Left ventricle myocardium inferior (tissue), 1 donor: ENCODE data around the gene KRT24. TPM values are rescaled to one million over a fixed set of nuclear protein-coding genes. Genes with fewer than 3 reads are reported as not detected.

ENCODE experiments used
- DNase-seq: peaks from one replicate; pipeline ENCODE4 v3.0.0-alpha.2; 2020
- H3K27ac ChIP-seq: fragments of 200-600 bp; replicated peaks from 2 replicates; pipeline ENCODE4 v1.8.0; 2021
- H3K27me3 ChIP-seq: fragments of 200-600 bp; 2 replicates; pipeline ENCODE4 v1.8.0; 2021; ENCODE audit warnings: low read depth
- H3K36me3 ChIP-seq: fragments of 200-600 bp; 2 replicates; pipeline ENCODE4 v1.8.0; 2021
- H3K4me1 ChIP-seq: fragments of 200-600 bp; 2 replicates; pipeline ENCODE4 v1.8.0; 2021
- H3K4me3 ChIP-seq: fragments of 200-600 bp; 2 replicates; pipeline ENCODE4 v1.8.0; 2021; ENCODE audit warnings: mild to moderate bottlenecking, moderate library complexity
- H3K9me3 ChIP-seq: fragments of 200-600 bp; replicated peaks from 2 replicates; pipeline ENCODE4 v1.8.0; 2021
- intact Hi-C: fragments of 100-400 bp; cut with micrococcal nuclease; formaldehyde crosslinking; loops from one replicate; pipeline ENCODE4 v1.11.0; 2022
- total RNA-seq: library from RNA; stranded (reverse); fragmentation: NEBNext Ultra II Directional; extraction: Animal tissue kit (Norgen Biotek cat#: 25700); gene quantifications from one replicate; pipeline ENCODE4 v1.2.1, GENCODE V29; 2021
- TF ChIP-seq, protein P1 (sequence below): fragments of 200-600 bp; IDR thresholded peaks from 2 replicates; pipeline ENCODE4 v1.8.0; 2021; ENCODE audit warnings: antibody characterized with exemption, mild to moderate bottlenecking, borderline replicate concordance
- donor health status: DM: no; HTN: yes; CAD: no; lungs with severe emphysema.

KRT24 gene
- total RNA-seq, 1 donor from 2014 or later = not detected

DNA sequence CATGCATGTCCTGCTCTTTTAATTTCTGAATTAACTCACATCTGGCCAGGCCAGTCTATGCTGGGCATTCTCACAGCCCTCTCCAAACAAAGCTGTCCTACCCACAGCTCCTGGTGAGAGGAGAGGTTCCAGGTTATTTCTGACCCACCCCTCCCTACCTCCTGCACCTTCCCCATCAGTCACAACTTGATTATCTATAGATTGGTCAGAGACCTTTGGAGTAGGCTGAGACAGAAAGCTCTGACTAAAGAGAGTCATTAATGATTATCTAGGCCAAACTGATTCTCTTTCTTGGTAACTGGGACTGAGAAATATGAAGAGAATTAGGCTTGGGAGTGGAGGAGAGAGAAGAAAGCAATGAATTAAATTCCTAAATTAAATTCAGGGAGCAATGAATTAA, 37.2 kb downstream of the KRT24 start:
- TF ChIP-seq, protein P1, sequence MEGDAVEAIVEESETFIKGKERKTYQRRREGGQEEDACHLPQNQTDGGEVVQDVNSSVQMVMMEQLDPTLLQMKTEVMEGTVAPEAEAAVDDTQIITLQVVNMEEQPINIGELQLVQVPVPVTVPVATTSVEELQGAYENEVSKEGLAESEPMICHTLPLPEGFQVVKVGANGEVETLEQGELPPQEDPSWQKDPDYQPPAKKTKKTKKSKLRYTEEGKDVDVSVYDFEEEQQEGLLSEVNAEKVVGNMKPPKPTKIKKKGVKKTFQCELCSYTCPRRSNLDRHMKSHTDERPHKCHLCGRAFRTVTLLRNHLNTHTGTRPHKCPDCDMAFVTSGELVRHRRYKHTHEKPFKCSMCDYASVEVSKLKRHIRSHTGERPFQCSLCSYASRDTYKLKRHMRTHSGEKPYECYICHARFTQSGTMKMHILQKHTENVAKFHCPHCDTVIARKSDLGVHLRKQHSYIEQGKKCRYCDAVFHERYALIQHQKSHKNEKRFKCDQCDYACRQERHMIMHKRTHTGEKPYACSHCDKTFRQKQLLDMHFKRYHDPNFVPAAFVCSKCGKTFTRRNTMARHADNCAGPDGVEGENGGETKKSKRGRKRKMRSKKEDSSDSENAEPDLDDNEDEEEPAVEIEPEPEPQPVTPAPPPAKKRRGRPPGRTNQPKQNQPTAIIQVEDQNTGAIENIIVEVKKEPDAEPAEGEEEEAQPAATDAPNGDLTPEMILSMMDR = no peak
- DNase-seq = no peak
- intact Hi-C loops = no loop called here
- H3K36me3 ChIP-seq = no peaks in the 10 kb centered on the region
- H3K9me3 ChIP-seq = no peaks in the 10 kb centered on the region
- peaks cover 61% of the 10 kb centered on the region for H3K27me3 ChIP-seq
- H3K4me3 ChIP-seq = no peak overlapping the region
- no peak overlapping the region for H3K27ac ChIP-seq
- H3K4me1 ChIP-seq = no peaks in the 10 kb centered on the region

DNA sequence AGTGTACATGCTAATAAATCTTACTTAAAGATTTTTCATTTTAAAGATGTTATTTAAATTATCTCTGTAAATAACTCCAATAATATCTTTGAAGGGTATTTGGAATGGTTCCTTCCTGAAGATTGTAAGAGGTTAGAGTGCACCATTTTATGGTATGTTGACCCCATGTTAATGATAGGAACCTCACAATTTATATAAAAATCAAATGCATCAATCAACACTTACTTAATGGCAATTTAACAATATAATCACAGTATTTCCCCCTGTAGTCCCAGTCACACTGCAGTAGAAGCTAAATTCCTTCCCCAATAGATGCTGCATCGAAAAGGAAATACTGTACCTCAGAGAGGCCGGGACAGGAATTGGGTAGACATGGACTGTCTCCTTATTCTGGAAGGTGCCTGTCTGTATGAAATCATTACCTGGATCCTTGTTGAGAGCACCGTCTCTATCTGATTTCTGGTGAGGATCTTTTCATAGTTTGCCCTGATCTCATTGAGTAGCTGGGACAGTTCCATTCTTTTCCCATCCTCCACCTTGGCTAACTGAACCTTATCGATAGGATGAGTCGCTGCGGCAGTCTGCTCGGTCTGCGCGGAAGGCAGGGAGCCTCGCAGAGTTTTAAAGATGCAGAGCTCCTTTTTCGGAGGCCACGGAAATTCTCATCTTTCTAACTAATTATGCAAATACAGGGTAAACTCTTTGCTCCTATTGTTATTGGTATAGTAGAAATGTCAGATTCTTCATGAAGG, 38.8 kb downstream of the KRT24 start, which contains the start of gene KRT222:
KRT222 (minus strand) TSS at position 596 of the 752 bp plus-strand sequence; CDS start at position 518, 78 bp downstream.
- Histone ChIP-seq H3K27me3 (peaks cover 59% of the 10 kb centered on the region), H3K4me1 (no peaks in the 10 kb centered on the region), H3K9me3 (no peaks in the 10 kb centered on the region), H3K36me3 (no peaks in the 10 kb centered on the region), H3K27ac (no peak within 1 kb of the TSS), H3K4me3 (peak within 1 kb of the TSS; percentile 45)
- DNase-seq = no peak
- intact Hi-C loops = no loop called here
- TF ChIP-seq, protein P1 = no peak

DNA sequence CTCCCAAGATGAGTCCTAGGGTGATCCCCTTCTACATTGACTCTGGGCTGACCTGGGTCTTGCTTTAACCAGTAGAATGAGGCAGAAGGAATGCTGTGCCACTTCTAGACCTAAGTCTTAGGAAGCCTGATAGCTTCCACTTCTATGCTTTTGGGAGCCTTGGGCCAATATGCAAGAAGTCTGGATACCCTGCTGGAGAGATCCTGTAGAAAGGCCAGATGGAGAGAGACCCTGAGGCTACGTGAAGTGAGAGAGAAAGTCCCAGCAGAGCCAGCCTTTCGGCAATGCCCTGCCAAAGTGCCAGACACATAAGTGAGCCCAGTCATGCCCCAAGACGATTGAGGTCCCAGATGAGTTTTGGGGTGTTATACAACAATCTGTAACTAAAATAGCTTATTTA, 40.3 kb downstream of the KRT24 start:
- no peak overlapping the region for H3K4me3 ChIP-seq
- H3K27me3 ChIP-seq = peaks cover 48% of the 10 kb centered on the region
- no peaks in the 10 kb centered on the region for H3K9me3 ChIP-seq
- intact Hi-C loops = no loop called here
- no peak overlapping the region for H3K27ac ChIP-seq
- no peaks in the 10 kb centered on the region for H3K4me1 ChIP-seq
- no peak for DNase-seq
- TF ChIP-seq, protein P1 = no peak
- H3K36me3 ChIP-seq = no peaks in the 10 kb centered on the region

GRCh38 chr17:40659911-40660310, 43.6 kb downstream of the KRT24 start:
- Histone ChIP-seq H3K4me1 (no peaks in the 10 kb centered on the region), H3K36me3 (no peaks in the 10 kb centered on the region), H3K27ac (no peak overlapping the region), H3K9me3 (no peaks in the 10 kb centered on the region), H3K27me3 (peaks cover 15% of the 10 kb centered on the region), H3K4me3 (no peak overlapping the region)
- no peak for DNase-seq
- TF ChIP-seq, protein P1 = no peak
- intact Hi-C loops = no loop called here

GRCh38 chr17:40658396-40658795, 45.2 kb downstream of the KRT24 start:
- no peaks in the 10 kb centered on the region for H3K9me3 ChIP-seq
- no peak overlapping the region for H3K4me3 ChIP-seq
- no peaks in the 10 kb centered on the region for H3K4me1 ChIP-seq
- H3K27me3 ChIP-seq = peaks cover 5% of the 10 kb centered on the region
- TF ChIP-seq, protein P1 = no peak
- no peak for DNase-seq
- H3K36me3 ChIP-seq = no peaks in the 10 kb centered on the region
- intact Hi-C loops = no loop called here
- H3K27ac ChIP-seq = no peak overlapping the region
